Immature natural killer cell (primary cell): Measurements from ENCODE around the gene TMEM212. TPM values are rescaled to one million over a fixed set of nuclear protein-coding genes. Genes with fewer than 3 reads are reported as not detected.

Experiments used
- DNase-seq, 3 donors: peaks; one replicate each; pipeline ENCODE4 v3.0.0; 2022; ENCODE audit warnings: mixed read lengths in 1 of 3
- H3K27ac Mint-ChIP-seq, 6 donors: one replicate each; pipeline ENCODE4 v1.8.0; 2020; ENCODE audit warnings: mixed read lengths in 6 of 6, mild to moderate bottlenecking in 5 of 6, inconsistent platforms in 4 of 6, moderate library complexity in 3 of 6
- H3K27me3 Mint-ChIP-seq, 3 donors: one replicate each; pipeline ENCODE4 v1.8.0; 2020 to 2021; ENCODE audit warnings: low read depth in 3 of 3, mild to moderate bottlenecking in 3 of 3, mixed read lengths in 3 of 3, moderate library complexity in 3 of 3, inconsistent platforms in 1 of 3
- H3K36me3 Mint-ChIP-seq, 3 donors: one replicate each; pipeline ENCODE4 v1.8.0; 2020; ENCODE audit warnings: mixed read lengths in 3 of 3, inconsistent platforms in 2 of 3, mild to moderate bottlenecking in 2 of 3
- H3K4me1 Mint-ChIP-seq, 2 donors: one replicate each; pipeline ENCODE4 v1.8.0; 2020; ENCODE audit warnings: inconsistent platforms in 2 of 2, mild to moderate bottlenecking in 2 of 2, mixed read lengths in 2 of 2, moderate library complexity in 1 of 2
- H3K4me3 Mint-ChIP-seq, 5 donors: one replicate each; pipeline ENCODE4 v1.8.0; 2020; ENCODE audit warnings: mild to moderate bottlenecking in 5 of 5, mixed read lengths in 5 of 5, inconsistent platforms in 3 of 5, moderate library complexity in 3 of 5
- H3K9me3 Mint-ChIP-seq, 6 donors: one replicate each; pipeline ENCODE4 v1.8.0; 2020; ENCODE audit warnings: mild to moderate bottlenecking in 6 of 6, mixed read lengths in 6 of 6, inconsistent platforms in 4 of 6, moderate library complexity in 3 of 6
- polyA plus RNA-seq, 3 donors: library from polyadenylated mRNA; unstranded; fragments of 300-500 nt; fragmentation: Illumina TruSeq; gene quantifications; one replicate each; pipeline ENCODE4 v1.2.3, GENCODE V29; 2021

TMEM212 gene
- not detected for polyA plus RNA-seq

DNA sequence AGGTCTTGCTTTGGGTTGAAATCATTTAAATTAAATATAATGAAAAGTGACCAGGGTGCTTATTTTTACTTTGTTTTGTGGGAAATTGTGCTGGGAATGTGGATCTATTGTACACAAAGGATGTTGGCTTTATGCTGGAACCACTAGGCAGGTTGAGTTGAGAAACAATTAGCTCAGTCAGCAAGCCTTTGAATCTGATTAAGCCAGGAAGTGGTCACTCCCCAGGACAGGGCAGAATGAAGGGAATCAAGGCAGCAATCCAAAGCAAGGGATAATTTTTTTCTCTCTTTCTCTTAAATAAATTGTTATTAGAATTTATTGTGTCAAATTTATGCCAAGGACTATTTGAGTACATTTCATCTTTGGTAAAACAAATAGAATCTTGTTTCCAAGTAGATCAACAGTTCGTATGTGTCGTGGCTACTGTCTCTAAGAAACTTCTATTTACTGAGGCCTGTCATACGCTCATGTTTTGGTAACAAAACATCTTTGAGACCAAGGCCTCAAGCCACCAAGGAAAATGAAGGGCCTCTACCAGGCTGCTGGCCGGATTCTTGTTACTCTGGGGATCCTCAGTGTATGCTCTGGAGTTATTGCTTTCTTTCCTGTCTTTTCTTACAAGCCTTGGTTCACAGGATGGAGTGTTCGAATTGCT, at the start of gene TMEM212:
Gene TMEM212 (plus strand): TSS at position 486 of the 655 bp plus-strand sequence. CDS start 35 bp downstream, at position 521.
- Mint-ChIP-seq H3K4me1 (no peaks in the 10 kb centered on the region), H3K27ac (no peak within 1 kb of the TSS), H3K9me3 (peaks cover 0 to 2% (median 0%) of the 10 kb centered on the region in 6 donors)

DNA sequence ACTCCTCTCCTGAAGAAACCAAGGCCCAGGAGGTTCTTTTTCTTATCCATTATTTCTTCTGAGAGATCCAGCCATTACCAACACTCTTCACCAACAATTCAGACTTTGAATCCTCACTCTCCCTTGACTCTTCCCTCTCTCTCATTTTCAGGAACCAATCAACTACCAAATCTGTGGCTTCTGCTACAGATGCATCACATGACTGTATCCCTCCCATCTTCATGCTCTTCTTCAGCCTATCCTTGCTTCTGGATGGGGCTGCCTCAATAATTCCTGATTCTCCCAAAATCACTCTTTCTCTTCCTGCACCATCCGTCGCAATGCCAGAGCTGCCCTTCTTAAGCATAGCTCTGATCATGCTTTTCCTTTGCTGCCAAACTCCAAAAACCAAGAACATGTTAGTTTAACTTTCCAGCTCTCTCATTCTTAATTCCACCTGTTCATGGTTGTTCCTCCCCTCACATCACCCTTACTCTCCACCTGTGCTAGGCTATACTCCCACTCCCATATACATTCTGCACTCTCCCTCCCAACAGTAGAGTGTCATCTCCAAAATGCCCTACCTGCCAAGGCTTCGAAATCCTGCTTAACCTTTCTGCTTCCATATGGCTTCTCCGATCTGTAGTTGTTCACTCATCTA, 46.4 kb upstream of the TMEM212 start:
- no peaks in the 10 kb centered on the region for H3K9me3 Mint-ChIP-seq
- no peaks in the 10 kb centered on the region for H3K27me3 Mint-ChIP-seq
- H3K4me1 Mint-ChIP-seq, result no peaks in the 10 kb centered on the region

More for the DNA sequence above, at the start of gene TMEM212:
- no peak within 1 kb of the TSS for H3K4me3 Mint-ChIP-seq
- H3K36me3 Mint-ChIP-seq, result no peaks in the 10 kb centered on the region
- no peak for DNase-seq
- peaks cover 0 to 5% (median 0%) of the 10 kb centered on the region in 3 donors for H3K27me3 Mint-ChIP-seq

DNA sequence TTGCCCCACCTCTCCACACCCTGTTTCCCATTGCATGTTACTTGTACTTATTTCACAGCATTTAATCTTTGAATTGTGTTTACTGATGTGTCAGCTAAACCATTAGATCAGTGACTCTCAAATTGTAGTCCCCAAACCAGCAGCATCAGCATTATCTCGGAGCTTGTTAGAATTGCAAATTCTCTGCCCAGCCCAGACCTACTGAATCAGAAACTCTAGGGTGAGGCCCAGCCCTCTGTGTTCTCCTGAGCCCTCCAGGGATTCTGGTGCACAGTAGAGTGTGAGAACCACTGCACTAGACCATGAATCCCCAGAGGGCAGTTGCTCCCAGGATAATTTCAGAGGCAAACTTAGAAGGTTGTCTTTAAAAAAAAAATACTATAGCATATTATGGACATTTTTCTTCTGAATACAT, 45.9 kb upstream of the TMEM212 start:
- no peak for DNase-seq
- no peak overlapping the region for H3K4me3 Mint-ChIP-seq
- H3K27me3 Mint-ChIP-seq, result no peaks in the 10 kb centered on the region
- no peaks in the 10 kb centered on the region for H3K36me3 Mint-ChIP-seq
- H3K27ac Mint-ChIP-seq, result no peak overlapping the region
- no peaks in the 10 kb centered on the region for H3K4me1 Mint-ChIP-seq
- H3K9me3 Mint-ChIP-seq, result no peaks in the 10 kb centered on the region

More for the DNA sequence above, 46.4 kb upstream of the TMEM212 start:
- no peak for DNase-seq
- Mint-ChIP-seq H3K4me3 (no peak overlapping the region), H3K36me3 (no peaks in the 10 kb centered on the region), H3K27ac (no peak overlapping the region)

DNA sequence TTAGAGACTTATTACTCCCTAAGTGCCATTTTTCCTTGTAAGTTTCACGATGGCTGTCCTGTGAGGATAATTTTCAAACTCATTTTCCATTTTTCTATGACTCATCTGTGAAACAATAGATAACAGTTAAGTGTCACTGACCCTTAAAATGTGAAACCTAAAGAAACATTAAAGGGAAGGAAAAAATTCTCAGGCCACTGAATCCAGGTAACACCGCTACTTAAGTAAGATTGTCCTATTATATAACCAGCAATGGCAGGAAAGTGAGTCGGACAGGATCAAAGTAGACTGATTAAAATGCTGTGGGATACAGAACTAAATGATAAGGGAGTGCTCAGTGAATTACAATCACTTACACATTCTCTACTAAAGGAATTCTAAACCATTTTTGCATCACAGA, 45.3 kb upstream of the TMEM212 start:
- no peaks in the 10 kb centered on the region for H3K27me3 Mint-ChIP-seq
- H3K27ac Mint-ChIP-seq, result no peak overlapping the region
- no peak overlapping the region for H3K4me3 Mint-ChIP-seq
- peaks cover 0 to 4% (median 0%) of the 10 kb centered on the region in 3 donors for H3K36me3 Mint-ChIP-seq
- H3K4me1 Mint-ChIP-seq, result no peaks in the 10 kb centered on the region
- DNase-seq, result no peak
- H3K9me3 Mint-ChIP-seq, result no peaks in the 10 kb centered on the region

DNA sequence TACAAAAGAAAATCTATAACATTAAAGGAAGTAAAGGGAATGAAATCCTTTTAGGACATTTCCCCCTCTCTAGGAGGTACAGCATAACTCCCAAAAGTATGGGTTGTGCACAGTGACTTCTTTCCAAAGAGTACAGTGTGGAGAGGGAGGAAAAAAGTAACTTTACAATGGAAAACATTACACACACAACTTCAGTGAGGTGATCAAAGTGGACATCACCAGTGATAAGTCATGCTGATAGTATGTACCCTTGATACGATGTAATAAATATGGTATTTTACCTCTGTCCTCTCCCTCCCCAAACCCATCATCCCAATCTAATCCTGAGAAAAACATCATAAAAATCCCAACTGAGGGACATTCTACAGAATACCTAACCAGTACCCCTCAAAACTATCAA, 43.6 kb upstream of the TMEM212 start:
- no peaks in the 10 kb centered on the region for H3K4me1 Mint-ChIP-seq

DNA sequence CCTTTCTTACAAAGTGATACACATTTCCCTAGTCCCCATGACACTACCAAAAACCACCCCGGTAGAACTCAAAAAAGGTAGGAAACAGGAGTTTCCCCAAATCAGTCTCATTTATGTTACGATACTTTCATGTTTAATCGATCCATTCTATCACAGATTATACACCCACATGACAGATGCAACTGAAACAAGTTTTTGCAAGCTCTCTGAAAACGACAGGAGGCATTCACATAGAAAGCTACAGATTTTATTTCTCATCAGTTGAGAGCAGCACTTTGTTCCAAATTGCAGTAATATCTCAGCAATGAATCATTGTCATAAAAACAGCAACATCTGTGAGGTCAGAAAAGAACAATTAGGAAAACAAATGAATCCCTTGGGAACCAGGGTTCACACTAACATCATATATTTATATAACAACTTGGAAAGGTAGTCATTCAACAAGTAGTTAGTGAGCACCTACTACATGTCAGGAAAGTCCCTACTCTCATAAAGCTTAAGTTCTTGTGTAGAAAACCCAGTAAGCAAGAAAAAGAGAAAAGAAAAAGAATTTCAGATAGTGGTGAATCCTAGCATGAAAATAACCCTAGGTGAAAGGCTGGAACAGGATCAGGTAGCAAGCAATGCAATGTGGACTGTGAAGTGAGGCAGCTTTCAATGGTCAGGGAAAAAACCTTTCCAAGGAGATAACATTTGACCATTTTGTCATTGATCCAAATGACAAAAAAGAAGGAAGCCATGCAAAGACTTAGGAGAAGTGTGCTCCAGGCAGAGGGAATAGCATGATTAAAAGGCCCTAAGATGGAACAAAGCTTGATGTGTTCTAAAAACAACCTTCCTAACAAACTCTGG, 41.2 kb upstream of the TMEM212 start:
- no peak overlapping the region for H3K27ac Mint-ChIP-seq
- DNase-seq, result no peak
- peaks cover 1 to 8% of the 10 kb centered on the region in 2 donors for H3K4me1 Mint-ChIP-seq
- H3K27me3 Mint-ChIP-seq, result peaks cover 0 to 1% (median 0%) of the 10 kb centered on the region in 3 donors
- peaks cover 0 to 5% (median 0%) of the 10 kb centered on the region in 3 donors for H3K36me3 Mint-ChIP-seq
- no peak overlapping the region for H3K4me3 Mint-ChIP-seq
- H3K9me3 Mint-ChIP-seq, result no peaks in the 10 kb centered on the region

More for the DNA sequence above, 43.6 kb upstream of the TMEM212 start:
- no peak overlapping the region for H3K27ac Mint-ChIP-seq
- H3K36me3 Mint-ChIP-seq, result peaks cover 0 to 5% (median 0%) of the 10 kb centered on the region in 3 donors
- DNase-seq, result no peak
- no peaks in the 10 kb centered on the region for H3K9me3 Mint-ChIP-seq
- no peak overlapping the region for H3K4me3 Mint-ChIP-seq
- H3K27me3 Mint-ChIP-seq, result no peaks in the 10 kb centered on the region

DNA sequence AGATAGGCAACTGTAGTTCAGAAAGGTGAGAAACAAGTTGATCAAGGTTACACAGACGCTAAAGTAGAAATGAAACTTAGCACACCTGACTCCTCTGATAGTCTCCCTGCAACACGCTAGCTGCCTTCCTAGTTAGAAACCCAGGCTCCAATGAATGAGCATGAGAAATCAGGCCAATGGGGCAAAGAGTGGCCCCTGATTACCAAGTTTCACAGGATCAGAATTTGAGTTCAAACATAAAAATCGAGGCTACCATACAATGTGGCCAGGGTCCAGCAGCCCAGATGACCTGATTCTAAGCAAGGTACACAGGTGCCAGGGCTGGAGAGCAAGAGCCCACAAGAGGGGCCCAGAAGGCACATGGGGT, 40.6 kb upstream of the TMEM212 start:
- H3K4me1 Mint-ChIP-seq, result peaks cover 1 to 12% of the 10 kb centered on the region in 2 donors
- no peak overlapping the region for H3K4me3 Mint-ChIP-seq
- no peak overlapping the region for H3K27ac Mint-ChIP-seq
- peaks cover 0 to 1% (median 0%) of the 10 kb centered on the region in 3 donors for H3K27me3 Mint-ChIP-seq
- no peaks in the 10 kb centered on the region for H3K9me3 Mint-ChIP-seq
- H3K36me3 Mint-ChIP-seq, result peaks cover 0 to 5% (median 0%) of the 10 kb centered on the region in 3 donors
- DNase-seq, result no peak

DNA sequence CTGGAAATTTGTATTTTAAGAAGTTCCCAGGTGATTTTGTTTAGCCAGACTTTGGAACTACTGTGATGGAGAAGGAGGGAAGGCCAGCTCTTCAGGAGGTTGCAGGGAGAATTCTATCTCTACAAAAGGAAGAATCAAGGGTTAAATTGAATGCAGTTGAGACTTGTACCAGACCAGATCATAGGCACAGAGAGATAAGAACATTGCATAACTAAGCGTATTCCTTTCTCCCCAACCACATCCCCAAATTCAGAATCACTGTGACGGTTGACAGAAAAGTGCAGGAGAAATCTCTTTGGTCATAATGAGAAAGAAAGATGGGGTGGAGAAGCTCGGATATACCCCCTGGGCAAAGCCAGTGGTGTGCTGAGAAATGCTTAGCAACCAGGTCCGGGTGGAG, 40.1 kb upstream of the TMEM212 start:
- Mint-ChIP-seq H3K27me3 (peaks cover 0 to 2% (median 1%) of the 10 kb centered on the region in 3 donors), H3K27ac (no peak overlapping the region), H3K9me3 (no peaks in the 10 kb centered on the region), H3K4me3 (no peak overlapping the region), H3K4me1 (peaks cover 4 to 17% of the 10 kb centered on the region in 2 donors), H3K36me3 (peaks cover 0 to 5% (median 0%) of the 10 kb centered on the region in 3 donors)
- no peak for DNase-seq

DNA sequence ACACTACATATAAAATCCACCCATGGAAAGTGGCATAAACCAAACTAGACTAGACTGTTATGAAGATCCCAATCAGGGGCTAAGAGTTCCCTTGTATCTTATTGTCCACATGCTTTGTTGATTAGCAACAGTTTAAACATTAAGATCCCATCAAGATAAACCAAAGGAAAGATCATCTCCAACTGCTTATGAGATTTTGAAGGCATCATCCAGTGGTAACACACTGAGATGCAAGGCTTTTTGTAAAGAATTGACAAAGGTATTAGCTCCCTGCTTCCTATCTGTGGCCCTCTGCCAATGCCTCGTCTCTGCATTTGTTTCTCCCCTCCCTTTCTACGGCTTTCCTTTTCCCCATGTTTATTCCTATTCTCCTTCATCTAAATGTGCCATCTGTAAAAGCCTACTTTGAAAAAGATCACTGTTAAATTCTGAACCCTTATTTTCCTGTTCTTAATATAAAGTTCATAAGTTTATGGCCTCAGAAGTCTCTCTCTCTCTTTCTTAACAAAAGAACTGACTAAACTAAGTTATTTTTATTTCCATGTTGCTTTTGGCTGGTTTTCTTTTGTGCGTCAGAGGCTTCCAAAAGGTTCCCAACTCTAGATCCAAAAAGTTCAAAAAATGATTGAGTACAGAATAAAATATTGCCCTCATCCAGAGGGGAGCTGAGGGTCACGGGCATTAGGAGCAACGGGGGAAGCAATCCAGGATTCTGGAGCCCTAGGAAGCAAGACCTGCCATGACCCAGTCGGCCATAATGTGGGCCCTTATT, 38.3 kb upstream of the TMEM212 start:
- peaks cover 13 to 26% of the 10 kb centered on the region in 2 donors for H3K4me1 Mint-ChIP-seq
- DNase-seq, result no peak
- H3K36me3 Mint-ChIP-seq, result peaks cover 0 to 5% (median 0%) of the 10 kb centered on the region in 3 donors
- no peak overlapping the region for H3K4me3 Mint-ChIP-seq
- no peaks in the 10 kb centered on the region for H3K9me3 Mint-ChIP-seq
- no peak overlapping the region for H3K27ac Mint-ChIP-seq
- H3K27me3 Mint-ChIP-seq, result peaks cover 2 to 3% (median 3%) of the 10 kb centered on the region in 3 donors

DNA sequence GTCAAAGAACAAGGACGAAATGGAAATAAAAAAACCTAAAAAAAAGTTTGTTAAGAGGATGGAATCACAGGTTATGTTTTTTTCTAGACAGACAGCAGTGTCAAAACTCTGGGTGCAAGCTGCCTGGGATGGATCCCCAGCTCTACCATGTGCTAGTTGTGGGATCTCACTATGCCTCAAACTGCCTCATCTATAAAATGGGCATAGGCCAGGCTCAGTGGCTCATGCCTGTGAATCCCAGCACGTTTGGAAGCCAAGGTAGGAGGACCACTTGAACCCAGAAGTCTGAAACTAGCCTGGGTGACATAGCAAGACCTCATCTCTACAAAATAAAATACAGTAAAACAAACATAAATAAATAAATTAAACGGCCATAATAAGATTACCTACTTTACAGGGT, 37.5 kb upstream of the TMEM212 start:
- peaks cover 17 to 30% of the 10 kb centered on the region in 2 donors for H3K4me1 Mint-ChIP-seq
- H3K4me3 Mint-ChIP-seq, result no peak overlapping the region
- H3K27ac Mint-ChIP-seq, result no peak overlapping the region
- DNase-seq, result no peak
- no peaks in the 10 kb centered on the region for H3K9me3 Mint-ChIP-seq
- peaks cover 2 to 6% (median 5%) of the 10 kb centered on the region in 3 donors for H3K27me3 Mint-ChIP-seq
- peaks cover 0 to 5% (median 0%) of the 10 kb centered on the region in 3 donors for H3K36me3 Mint-ChIP-seq

DNA sequence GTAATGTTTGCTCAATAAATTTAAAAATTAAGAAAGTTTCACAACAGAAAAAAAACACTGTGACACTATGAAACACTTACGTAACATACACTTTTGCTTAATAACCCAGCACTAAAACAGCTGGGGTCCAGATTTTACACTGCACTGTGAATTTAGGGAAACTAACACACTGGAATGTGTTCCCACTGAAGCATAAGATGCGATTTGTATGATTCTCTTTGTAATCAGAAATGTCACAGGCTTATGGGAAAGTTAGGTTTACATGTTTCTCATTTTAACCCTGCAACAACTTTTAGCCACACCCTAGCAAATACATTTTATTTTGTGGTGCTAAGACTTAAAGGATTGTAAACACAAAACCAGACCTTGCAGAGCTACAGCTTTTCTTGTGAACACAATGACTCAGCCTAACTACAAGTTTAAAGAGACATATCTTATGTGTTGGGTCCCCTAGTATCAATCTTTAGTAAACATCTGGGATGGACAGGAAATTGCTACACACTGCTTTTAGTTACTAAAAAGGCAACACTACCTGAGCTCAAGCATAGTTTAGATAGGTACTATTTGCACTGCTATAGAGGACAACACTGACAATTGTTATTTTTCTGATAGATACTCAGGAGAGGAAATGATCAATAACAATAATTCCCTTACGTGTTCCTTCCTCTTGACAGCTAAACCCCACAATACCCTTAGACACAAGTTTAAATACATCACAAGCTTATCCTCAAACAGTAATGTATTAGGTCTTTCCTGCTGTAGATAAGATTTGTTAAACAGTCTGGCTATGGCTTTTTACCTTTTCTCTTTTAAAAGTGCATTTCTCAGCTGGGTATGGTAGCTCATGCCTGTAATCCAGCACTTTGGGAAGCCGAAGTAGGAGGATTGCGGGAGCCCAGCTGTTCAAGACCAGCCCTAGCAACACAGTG, 36.7 kb upstream of the TMEM212 start:
- Mint-ChIP-seq H3K27ac (peak overlapping the region in 1 of 6 donors; percentile 37), H3K36me3 (peaks cover 0 to 5% (median 0%) of the 10 kb centered on the region in 3 donors), H3K9me3 (no peaks in the 10 kb centered on the region), H3K4me1 (peaks cover 20 to 38% of the 10 kb centered on the region in 2 donors), H3K27me3 (peaks cover 2 to 6% (median 5%) of the 10 kb centered on the region in 3 donors), H3K4me3 (no peak overlapping the region)
- no peak for DNase-seq

DNA sequence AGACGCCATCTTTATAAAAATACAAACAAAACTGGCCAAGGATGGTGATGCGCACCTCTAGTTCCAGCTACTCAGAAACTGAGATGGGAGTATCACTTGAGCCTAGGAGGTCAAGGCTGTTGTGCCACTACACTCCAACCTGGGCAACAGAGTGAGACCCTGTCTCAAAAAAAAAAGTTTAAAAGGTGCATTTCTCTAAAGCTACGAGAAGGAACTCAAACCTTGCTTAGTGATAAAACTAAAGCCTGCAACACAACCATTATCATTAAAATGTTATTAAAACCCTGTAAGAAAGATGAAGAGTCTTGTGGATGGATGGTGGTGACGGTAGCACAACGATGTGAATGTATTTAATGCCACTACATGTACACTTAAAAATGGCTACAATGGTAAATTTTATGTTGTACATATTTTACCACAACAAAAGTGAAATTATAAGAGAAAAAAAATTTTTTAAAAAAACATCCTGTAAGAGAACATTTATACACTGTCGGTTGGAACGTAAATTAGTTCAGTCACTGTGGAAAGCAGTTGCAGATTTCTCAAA, 35.9 kb upstream of the TMEM212 start:
- peaks cover 0 to 5% (median 0%) of the 10 kb centered on the region in 3 donors for H3K36me3 Mint-ChIP-seq
- H3K27ac Mint-ChIP-seq, result peak overlapping the region in 1 of 6 donors; percentile 38
- H3K27me3 Mint-ChIP-seq, result peaks cover 2 to 6% (median 5%) of the 10 kb centered on the region in 3 donors
- no peaks in the 10 kb centered on the region for H3K9me3 Mint-ChIP-seq
- H3K4me3 Mint-ChIP-seq, result no peak overlapping the region
- peaks cover 22 to 39% of the 10 kb centered on the region in 2 donors for H3K4me1 Mint-ChIP-seq
- no peak for DNase-seq
